ENCODE data around the gene FXN.

Gene FXN

GRCh38 chr9:69023650-69024049 is 11.9 kb upstream of the FXN start:
- DNase-seq (ENCODE audit: insufficient read length, low spot score) (no peak), FAIRE-seq (no peak)
- TF ChIP-seq CTCF (IDR thresholded peaks at IDR 0.05; ENCODE audit: insufficient read depth, missing control alignments), result no peak

GRCh38 chr9:69027355-69028097 is 8.0 kb upstream of the FXN start:
- peak; percentile 67 for TF ChIP-seq CTCF (IDR thresholded peaks at IDR 0.05; ENCODE audit: insufficient read depth, missing control alignments)
- peak; percentile 32 for DNase-seq (ENCODE audit: insufficient read length, low spot score)
- peak; percentile 56 for FAIRE-seq

- TF ChIP-seq CTCF (IDR thresholded peaks at IDR 0.05; ENCODE audit: insufficient read depth, missing control alignments), result no peak
- FAIRE-seq (no peak), DNase-seq (ENCODE audit: insufficient read length, low spot score) (no peak)
Observed at GRCh38 chr9:69028754-69029153, 6.8 kb upstream of the FXN start.

GRCh38 chr9:69029535-69029934 is 6.0 kb upstream of the FXN start:
- no peak for TF ChIP-seq CTCF (IDR thresholded peaks at IDR 0.05; ENCODE audit: insufficient read depth, missing control alignments)
- FAIRE-seq (no peak), DNase-seq (ENCODE audit: insufficient read length, low spot score) (no peak)

- DNase-seq (ENCODE audit: insufficient read length, low spot score) (no peak), FAIRE-seq (no peak)
- no peak for TF ChIP-seq CTCF (IDR thresholded peaks at IDR 0.05; ENCODE audit: insufficient read depth, missing control alignments)
Observed at GRCh38 chr9:69030851-69031645, 4.5 kb upstream of the FXN start.

- DNase-seq (ENCODE audit: insufficient read length, low spot score), result no peak
- no peak for TF ChIP-seq CTCF (IDR thresholded peaks at IDR 0.05; ENCODE audit: insufficient read depth, missing control alignments)
- FAIRE-seq, result no peak
Observed at GRCh38 chr9:69034071-69034470, 1.5 kb upstream of the FXN start.

- FAIRE-seq (no peak), DNase-seq (ENCODE audit: insufficient read length, low spot score) (no peak)
- no peak for TF ChIP-seq CTCF (IDR thresholded peaks at IDR 0.05; ENCODE audit: insufficient read depth, missing control alignments)
Observed at GRCh38 chr9:69036309-69036708, 757 bp downstream of the FXN start.
